Pancreas (tissue), 10 donors: Measurements from ENCODE around the gene CD19. TPM values are rescaled to one million over a fixed set of nuclear protein-coding genes. Genes with fewer than 3 reads are reported as not detected.
"Not testable (repeated sequence)": the region's sequence is repeated elsewhere in the genome, so short reads cannot be mapped to it uniquely, and the experiment has no call there.

ENCODE experiments used
- ATAC-seq, 4 donors: fragments of 200-7000 bp; cut with Tn5 transposase; one replicate each; pipeline versions ENCODE4 v1.8.0 to v1.9.1; 2020; ENCODE audit warnings: mild to moderate bottlenecking in 4 of 4, moderate library complexity in 4 of 4
- DNase-seq, 6 donors: peaks; one replicate each; pipeline ENCODE4 v3.0.0-alpha.2; 2020
- FAIRE-seq: peaks from 2 replicates; lab custom pipeline; 2012; peaks lifted over from hg19 to GRCh38; lab: Jason Lieb, UNC
- H3K27ac ChIP-seq, 4 donors: fragments of 200-600 bp; sonication (generic); 1 replicate in 3 of 4; 2 replicates in 1 of 4; pipeline versions ENCODE4 v1.5.0 to v1.8.0; 2020
- H3K27me3 ChIP-seq, 4 donors: fragments of 200-600 bp; one replicate each; pipeline ENCODE4 v1.8.0; 2021
- H3K36me3 ChIP-seq, 3 donors: fragments of 200-600 bp; sonication (generic) in 1 of 3; one replicate each; pipeline versions ENCODE4 v1.5.0 to v1.8.0; 2020 to 2021
- H3K4me1 ChIP-seq, 3 donors: fragments of 200-600 bp; one replicate each; pipeline ENCODE4 v1.8.0; 2021
- H3K4me3 ChIP-seq, 4 donors: fragments of 200-600 bp; sonication (generic) in 2 of 4; one replicate each; pipeline versions ENCODE4 v1.5.0 to v1.8.0; 2020 to 2021
- H3K9me3 ChIP-seq, 4 donors: fragments of 200-600 bp; one replicate each; pipeline ENCODE4 v1.8.0; 2021
- WGBS, 2 donors: extraction: QIAGEN DNeasy Blood & Tissue Kit; methylation state at CpG; one replicate each; pipeline ENCODE4 v1.1.7; 2013; 5-methylcytosine and 5-hydroxymethylcytosine counted together
- intact Hi-C, 3 donors: fragments of 100-400 bp; cut with DNase I; formaldehyde crosslinking; loops; one replicate each; pipeline versions ENCODE4 v1.11.1 to v1.14.2; 2022
- polyA plus RNA-seq, 2 donors: library from polyadenylated mRNA; stranded (reverse); fragments of 200-250 nt; gene quantifications; one replicate each; pipeline ENCODE4 v1.2.3, GENCODE V29; 2013
- total RNA-seq, 6 donors: library from RNA; stranded (reverse); fragmentation: NEBNext Ultra II Directional in 4 of 6; extraction: Animal tissue kit (Norgen Biotek cat#: 25700) in 4 of 6; gene quantifications; one replicate each; pipeline versions ENCODE4 v1.2.1 to v1.2.4, GENCODE V29; 2021 to 2023
- TF ChIP-seq, protein P1 (sequence below), 4 donors: fragments of 200-600 bp; sonication (generic) in 3 of 4; IDR thresholded peaks; one replicate each; pipeline versions ENCODE4 v1.5.0 to v1.8.0; 2021; ENCODE audit warnings: antibody characterized with exemption in 4 of 4
- donor health status: healthy with polysubstance abuse.
- donor health status: DM: no; HTN: no; CAD: no; lungs with moderate emphysema.
- donor health status: DM: no; HTN: no; CAD: no.
- donor health status: control.
- donor health status: control.
- donor health status: Bipolar disorder and iron deficiency.
- donor health status: DM: yes; HTN: yes; CAD: no.
- donor health status: DM: no; HTN: no; CAD: no.
- donor health status: DM: no; HTN: no; CAD: no.
- donor health status: DM: yes; HTN: yes; CAD: no.

The CD19 gene
- total and polyA plus RNA-seq, 8 donors, result 0.08 to 0.15 (median 0.09) TPM; not detected in 4

DNA sequence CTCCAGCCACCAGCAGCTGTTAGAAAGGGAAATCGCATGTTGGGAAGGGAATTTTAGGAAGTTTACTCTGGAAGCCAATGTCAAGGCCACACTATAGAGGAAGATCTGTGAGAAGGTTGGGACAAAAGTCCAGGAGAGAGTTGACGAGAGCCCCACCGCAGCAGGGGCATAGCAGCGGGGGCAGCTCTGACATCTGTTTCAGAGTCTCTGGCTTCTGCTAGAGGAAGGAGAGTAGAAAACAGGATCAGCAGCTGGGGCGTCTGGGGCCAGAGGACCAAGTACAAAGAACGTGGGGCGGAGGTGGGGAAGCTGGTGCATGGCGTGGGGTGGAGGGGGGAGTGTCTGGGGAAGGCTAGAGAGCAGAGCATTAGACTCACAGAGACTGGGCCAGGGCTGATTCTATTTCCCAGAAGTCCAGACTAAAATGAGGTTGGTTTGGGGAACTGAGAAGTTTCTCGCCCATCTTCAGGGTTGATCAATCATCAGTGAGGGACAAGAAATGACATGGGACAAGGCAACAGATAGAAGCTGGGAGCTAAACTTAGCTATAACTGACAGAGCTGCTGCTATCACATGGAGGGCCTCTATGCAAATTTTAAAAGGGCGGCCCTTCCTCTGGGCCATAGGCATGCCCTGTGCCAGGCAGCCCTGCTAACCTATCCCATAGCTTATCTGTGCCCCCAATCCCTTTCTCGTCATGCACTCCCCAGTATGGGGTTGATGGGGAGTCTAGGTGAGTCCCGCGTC, 7.9 kb upstream of the CD19 start:
- DNase-seq (peak in 3 of 6 donors; percentile 38 to 43 (median 39)), FAIRE-seq (no peak), ATAC-seq (peak; percentile 1 to 8 (median 2))
- Histone ChIP-seq H3K9me3 (no peaks in the 10 kb centered on the region), H3K27ac (peak overlapping the region; percentile 58 to 99 (median 96)), H3K27me3 (no peaks in the 10 kb centered on the region), H3K4me3 (peak overlapping the region; percentile 29 to 84 (median 66)), H3K4me1 (peaks cover 9 to 11% (median 9%) of the 10 kb centered on the region in 3 donors), H3K36me3 (peaks cover 0 to 14% (median 0%) of the 10 kb centered on the region in 3 donors)
- 19 to 21% methylated on average over 13 of the region's 13 CpGs for WGBS, 2 donors
- TF ChIP-seq, protein P1, sequence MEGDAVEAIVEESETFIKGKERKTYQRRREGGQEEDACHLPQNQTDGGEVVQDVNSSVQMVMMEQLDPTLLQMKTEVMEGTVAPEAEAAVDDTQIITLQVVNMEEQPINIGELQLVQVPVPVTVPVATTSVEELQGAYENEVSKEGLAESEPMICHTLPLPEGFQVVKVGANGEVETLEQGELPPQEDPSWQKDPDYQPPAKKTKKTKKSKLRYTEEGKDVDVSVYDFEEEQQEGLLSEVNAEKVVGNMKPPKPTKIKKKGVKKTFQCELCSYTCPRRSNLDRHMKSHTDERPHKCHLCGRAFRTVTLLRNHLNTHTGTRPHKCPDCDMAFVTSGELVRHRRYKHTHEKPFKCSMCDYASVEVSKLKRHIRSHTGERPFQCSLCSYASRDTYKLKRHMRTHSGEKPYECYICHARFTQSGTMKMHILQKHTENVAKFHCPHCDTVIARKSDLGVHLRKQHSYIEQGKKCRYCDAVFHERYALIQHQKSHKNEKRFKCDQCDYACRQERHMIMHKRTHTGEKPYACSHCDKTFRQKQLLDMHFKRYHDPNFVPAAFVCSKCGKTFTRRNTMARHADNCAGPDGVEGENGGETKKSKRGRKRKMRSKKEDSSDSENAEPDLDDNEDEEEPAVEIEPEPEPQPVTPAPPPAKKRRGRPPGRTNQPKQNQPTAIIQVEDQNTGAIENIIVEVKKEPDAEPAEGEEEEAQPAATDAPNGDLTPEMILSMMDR (IDR thresholded peaks at IDR 0.05), result no peak
- intact Hi-C loops, result no loop called here

GRCh38 chr16:28924399-28924761, 7.4 kb upstream of the CD19 start:
- intact Hi-C loops, result no loop called here
- Histone ChIP-seq H3K9me3 (no peaks in the 10 kb centered on the region), H3K4me1 (peaks cover 9 to 11% (median 9%) of the 10 kb centered on the region in 3 donors), H3K36me3 (peaks cover 0 to 8% (median 0%) of the 10 kb centered on the region in 3 donors), H3K27ac (peak overlapping the region; percentile 58 to 99 (median 96)), H3K4me3 (peak overlapping the region; percentile 29 to 84 (median 66)), H3K27me3 (no peaks in the 10 kb centered on the region)
- no peak for DNase-seq
- TF ChIP-seq, protein P1 (IDR thresholded peaks at IDR 0.05), result peak in 3 of 4 donors; percentile 9 to 24 (median 19)
- ATAC-seq, result peak; percentile 1 to 3 (median 2)
- no peak for FAIRE-seq
- WGBS, 2 donors, result 4 to 11% methylated on average over 14 to 15 of the region's 15 CpGs

- Histone ChIP-seq H3K36me3 (peaks cover 0 to 5% (median 0%) of the 10 kb centered on the region in 3 donors), H3K27me3 (no peaks in the 10 kb centered on the region), H3K27ac (peak within 1 kb of the TSS; percentile 92 to 99 (median 96)), H3K4me3 (peak within 1 kb of the TSS; percentile 59 to 89 (median 78)), H3K9me3 (no peaks in the 10 kb centered on the region), H3K4me1 (peaks cover 9 to 11% (median 9%) of the 10 kb centered on the region in 3 donors)
- DNase-seq (peak; percentile 99 to 100 (median 99)), ATAC-seq (peak; percentile 85 to 93 (median 88)), FAIRE-seq (no peak)
- TF ChIP-seq, protein P1 (IDR thresholded peaks at IDR 0.05), result no peak
- WGBS, 2 donors, result 0 to 1% methylated on average over 50 to 66 of the region's 66 CpGs
- intact Hi-C loops, result no loop called here
Observed at GRCh38 chr16:28924762-28925385, 6.9 kb upstream of the CD19 start, which contains the start of gene RABEP2. Gene RABEP2, minus strand, starts transcription at chr16:28925238. Its CDS starts 75 bp downstream, at chr16:28925163.

DNA sequence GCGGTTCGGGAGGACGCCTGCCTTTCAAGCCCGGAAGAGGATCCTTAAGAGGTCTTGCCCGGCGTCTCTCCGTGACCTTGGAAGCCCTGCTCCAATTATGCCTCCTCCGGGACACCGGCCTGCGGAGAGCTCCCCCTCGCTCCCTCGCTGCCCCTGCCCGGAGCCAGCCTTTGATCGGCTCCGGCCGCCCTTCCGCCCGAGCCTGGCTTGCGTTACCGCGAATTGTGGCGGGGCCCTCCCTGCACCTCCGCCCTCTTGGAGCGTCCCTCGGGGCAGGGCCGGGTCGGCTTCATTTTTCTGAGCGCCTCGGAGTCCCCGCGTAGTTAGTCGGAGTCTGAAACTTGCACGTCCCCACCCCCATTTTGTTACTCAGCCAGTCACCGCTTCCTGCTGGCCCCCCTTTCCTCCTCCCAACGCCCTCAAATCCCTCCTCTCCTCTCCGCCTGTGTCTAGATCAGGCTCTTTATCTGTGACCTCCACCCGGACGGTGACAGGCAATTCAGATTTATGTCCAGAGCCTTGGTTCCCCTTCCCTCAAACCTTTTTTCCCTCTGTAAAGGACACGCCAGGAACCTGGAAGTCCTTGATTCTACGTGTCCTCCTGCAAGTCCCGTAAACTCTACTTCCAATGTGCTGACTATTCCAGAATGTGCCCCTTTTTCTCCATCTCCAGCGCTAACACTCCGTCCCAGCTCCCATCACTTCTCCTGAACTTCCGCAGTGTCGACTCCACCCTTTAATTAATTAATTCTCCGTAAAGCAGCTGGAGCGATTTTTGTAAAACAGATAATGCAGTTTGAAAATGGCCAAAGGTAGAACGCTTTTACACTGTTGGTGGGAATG, 6.2 kb upstream of the CD19 start:
- DNase-seq, result peak in 2 of 6 donors; percentile 67 to 88
- peaks cover 0 to 5% (median 0%) of the 10 kb centered on the region in 3 donors for H3K36me3 ChIP-seq
- H3K27me3 ChIP-seq, result no peaks in the 10 kb centered on the region
- peak overlapping the region; percentile 92 to 99 (median 96) for H3K27ac ChIP-seq
- intact Hi-C loops, result no loop called here
- ATAC-seq, result peak; percentile 29 to 51 (median 43)
- TF ChIP-seq, protein P1 (IDR thresholded peaks at IDR 0.05), result no peak
- no peaks in the 10 kb centered on the region for H3K9me3 ChIP-seq
- H3K4me1 ChIP-seq, result peaks cover 9 to 11% (median 9%) of the 10 kb centered on the region in 3 donors
- H3K4me3 ChIP-seq, result peak overlapping the region; percentile 59 to 89 (median 78)
- WGBS, 2 donors, result 1 to 2% methylated on average over 48 of the region's 48 CpGs
- no peak for FAIRE-seq

DNA sequence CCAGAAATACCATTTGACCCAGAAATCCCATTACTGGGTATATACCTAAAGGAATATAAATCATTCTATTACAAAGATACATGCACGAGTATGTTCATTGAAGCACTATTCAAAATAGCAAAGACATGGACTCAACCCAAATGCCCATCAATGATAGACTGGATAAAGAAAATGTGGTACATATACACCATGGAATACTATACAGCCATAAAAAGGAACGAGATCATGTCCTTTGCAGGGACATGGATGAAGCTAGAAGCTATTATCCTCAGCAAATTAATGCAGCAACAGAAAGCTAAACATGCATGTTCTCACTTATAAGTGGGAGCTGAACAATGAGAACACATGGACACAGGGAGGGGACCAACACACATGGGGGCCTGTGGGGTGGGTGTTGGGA, 5.5 kb upstream of the CD19 start:
- intact Hi-C loops, FAIRE-seq, H3K9me3 ChIP-seq, H3K36me3 ChIP-seq, DNase-seq, H3K27me3 ChIP-seq, ATAC-seq: not testable (repeated sequence)
- Histone ChIP-seq H3K4me1 (peaks cover 9 to 11% (median 9%) of the 10 kb centered on the region in 3 donors), H3K27ac (peak overlapping the region in 2 of 4 donors; percentile 98 to 99), H3K4me3 (peak overlapping the region in 2 of 4 donors; percentile 72 to 84)
- WGBS, 2 donors, result 60 to 72% methylated on average over 2 of the region's 2 CpGs
